Hepatocyte (in vitro differentiated cells): ENCODE data around the gene NSF.
"Not testable (repeated sequence)": the region's sequence is repeated elsewhere in the genome, so short reads cannot be mapped to it uniquely, and the experiment has no call there.

Source experiments
- CTCF ChIP-seq: fragments of 200-600 bp; sonication (generic); IDR thresholded peaks from 2 replicates; pipeline ENCODE4 v1.5.1; 2016; ENCODE audit warnings: antibody characterized with exemption, mild to moderate bottlenecking; ENCODE audit not compliant: poor library complexity
- EZH2 ChIP-seq: fragments of 200-600 bp; sonication (generic); IDR thresholded peaks from 2 replicates; pipeline ENCODE4 v1.6.1; 2016; ENCODE audit warnings: antibody characterized with exemption, mild to moderate bottlenecking, borderline replicate concordance
- EZH2phosphoT487 ChIP-seq: fragments of 200-600 bp; sonication (generic); IDR thresholded peaks from one replicate; pipeline ENCODE4 v1.6.1; 2018; ENCODE audit warnings: antibody characterized with exemption, mild to moderate bottlenecking, low read depth, moderate library complexity; ENCODE audit not compliant: unreplicated experiment, severe bottlenecking

- TF ChIP-seq CTCF, EZH2phosphoT487, EZH2: not testable (repeated sequence)
Measured at GRCh38 chr17:46591332-46591731, 863 bp downstream of the NSF start.
